GM18498 (cell line): ENCODE measurements around the gene GTPBP6.
"Not testable (repeated sequence)": the region's sequence is repeated elsewhere in the genome, so short reads cannot be mapped to it uniquely, and the experiment has no call there.

Experiments
- ATAC-seq: cut with Tn5 transposase; IDR thresholded peaks from one replicate; pipeline ENCODE4 v1.9.1; 2021; ENCODE audit warnings: mild to moderate bottlenecking, moderate library complexity; ENCODE audit not compliant: unreplicated experiment

The GTPBP6 gene

GRCh38 chrX:352582-353314 lies 34.2 kb upstream of the GTPBP6 start:
- ATAC-seq: no peak

DNA sequence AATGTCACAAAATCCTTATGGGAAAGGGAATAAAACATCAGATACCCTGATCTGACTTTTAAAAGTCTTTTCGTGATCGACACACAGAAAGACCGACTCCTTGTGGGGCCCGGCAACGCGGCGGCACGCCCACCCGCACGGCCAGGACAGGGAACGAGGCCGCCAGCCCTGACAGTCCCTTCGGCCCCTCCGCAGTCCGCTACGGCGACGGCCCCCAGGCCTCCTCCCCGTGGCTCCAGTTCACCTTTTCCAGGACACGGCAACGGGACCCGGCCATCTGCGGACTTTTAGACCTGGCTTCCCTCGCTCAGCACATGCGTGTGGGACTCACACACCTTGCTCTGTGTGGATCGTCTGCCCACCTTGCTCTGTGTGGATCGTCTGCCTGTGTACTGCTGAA lies 33.6 kb upstream of the GTPBP6 start:
- ATAC-seq: no peak

GRCh38 chrX:351736-352135 lies 33.1 kb upstream of the GTPBP6 start:
- no peak for ATAC-seq

- not testable (repeated sequence) for ATAC-seq
Measured at GRCh38 chrX:351324-351641, 32.7 kb upstream of the GTPBP6 start.

GRCh38 chrX:350534-351323 lies 32.1 kb upstream of the GTPBP6 start:
- ATAC-seq: no peak

DNA sequence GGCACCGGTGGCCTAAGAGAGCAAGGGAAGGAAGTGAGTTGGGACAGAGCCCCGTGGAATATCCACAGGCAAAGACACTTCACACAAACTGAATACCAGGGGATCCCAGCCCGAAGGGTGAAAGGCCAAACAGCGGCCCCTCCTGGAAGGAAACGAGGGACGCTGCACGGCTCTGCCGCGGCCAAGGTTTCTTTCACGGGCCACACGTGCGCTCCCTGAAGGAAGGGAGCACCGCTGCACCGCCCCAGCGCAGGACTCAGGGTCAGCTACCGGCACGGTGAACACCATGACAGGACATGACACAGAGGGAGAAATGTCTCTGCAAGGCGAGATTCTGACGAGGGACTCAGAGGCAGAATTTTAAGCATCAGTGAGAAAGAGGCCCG lies 31.5 kb upstream of the GTPBP6 start:
- no peak for ATAC-seq

- ATAC-seq: no peak
Measured at GRCh38 chrX:349702-350101, 31.1 kb upstream of the GTPBP6 start.

DNA sequence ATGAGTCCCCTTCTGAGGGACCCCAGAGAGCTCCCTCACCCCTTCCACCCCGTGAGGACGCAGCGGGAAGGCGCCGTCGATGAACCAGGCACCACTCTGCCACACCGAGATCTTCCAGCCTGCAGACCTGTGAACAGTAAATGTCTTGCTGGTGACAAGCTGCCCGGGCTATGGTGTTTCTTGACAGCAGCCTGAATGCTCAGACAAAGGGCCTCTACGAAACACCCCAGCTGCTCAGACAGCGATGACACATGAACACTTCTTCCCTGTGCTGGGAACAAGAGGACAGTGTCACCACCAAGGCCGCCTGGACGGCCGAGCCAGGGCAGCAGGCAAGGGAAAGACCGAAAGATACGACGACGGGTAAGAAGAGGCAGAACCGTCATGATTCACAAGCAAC lies 30.6 kb upstream of the GTPBP6 start:
- ATAC-seq: no peak

- ATAC-seq: no peak
Measured at GRCh38 chrX:348461-349117, 30.0 kb upstream of the GTPBP6 start.

- ATAC-seq: no peak
Measured at GRCh38 chrX:347351-348117, 28.9 kb upstream of the GTPBP6 start.

DNA sequence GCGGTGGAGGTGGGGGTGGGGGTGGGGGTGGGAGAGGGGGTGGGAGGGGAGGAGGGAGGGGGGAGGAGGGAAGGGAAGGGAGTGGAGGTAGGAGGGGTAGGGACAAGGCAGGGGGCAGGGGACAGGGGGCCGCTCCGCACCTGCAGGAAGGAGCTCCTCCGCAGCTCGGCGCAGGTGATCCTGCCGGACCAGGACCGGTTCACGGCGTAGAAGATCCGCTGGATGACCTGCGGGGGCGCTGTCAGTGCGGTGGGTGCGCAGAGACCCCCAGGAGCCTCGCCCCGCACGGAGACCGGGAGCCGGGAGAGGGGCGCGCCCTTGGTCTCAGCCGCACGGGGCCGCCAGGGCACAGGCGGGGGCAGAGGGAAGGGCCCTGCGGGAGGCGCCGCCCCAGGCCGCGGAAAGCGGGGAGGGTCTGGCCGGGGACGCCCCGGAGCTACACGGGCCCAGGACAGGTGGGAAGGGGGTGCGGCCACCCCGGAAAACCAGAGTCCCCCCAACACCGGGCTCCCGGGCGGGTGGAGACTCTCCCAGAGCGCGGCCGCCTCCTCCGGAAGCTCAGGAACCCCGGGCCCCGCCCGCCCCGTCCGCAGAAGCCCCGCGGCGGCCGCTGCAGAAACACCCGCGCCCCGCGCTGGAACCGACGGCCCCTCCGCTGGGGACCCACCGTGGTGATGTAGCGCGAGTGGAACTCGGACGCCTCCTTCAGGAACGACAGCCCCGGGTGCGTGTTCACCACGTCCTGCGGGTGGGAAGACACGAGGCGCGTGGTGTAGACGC lies 27.6 kb upstream of the GTPBP6 start:
- no peak for ATAC-seq

DNA sequence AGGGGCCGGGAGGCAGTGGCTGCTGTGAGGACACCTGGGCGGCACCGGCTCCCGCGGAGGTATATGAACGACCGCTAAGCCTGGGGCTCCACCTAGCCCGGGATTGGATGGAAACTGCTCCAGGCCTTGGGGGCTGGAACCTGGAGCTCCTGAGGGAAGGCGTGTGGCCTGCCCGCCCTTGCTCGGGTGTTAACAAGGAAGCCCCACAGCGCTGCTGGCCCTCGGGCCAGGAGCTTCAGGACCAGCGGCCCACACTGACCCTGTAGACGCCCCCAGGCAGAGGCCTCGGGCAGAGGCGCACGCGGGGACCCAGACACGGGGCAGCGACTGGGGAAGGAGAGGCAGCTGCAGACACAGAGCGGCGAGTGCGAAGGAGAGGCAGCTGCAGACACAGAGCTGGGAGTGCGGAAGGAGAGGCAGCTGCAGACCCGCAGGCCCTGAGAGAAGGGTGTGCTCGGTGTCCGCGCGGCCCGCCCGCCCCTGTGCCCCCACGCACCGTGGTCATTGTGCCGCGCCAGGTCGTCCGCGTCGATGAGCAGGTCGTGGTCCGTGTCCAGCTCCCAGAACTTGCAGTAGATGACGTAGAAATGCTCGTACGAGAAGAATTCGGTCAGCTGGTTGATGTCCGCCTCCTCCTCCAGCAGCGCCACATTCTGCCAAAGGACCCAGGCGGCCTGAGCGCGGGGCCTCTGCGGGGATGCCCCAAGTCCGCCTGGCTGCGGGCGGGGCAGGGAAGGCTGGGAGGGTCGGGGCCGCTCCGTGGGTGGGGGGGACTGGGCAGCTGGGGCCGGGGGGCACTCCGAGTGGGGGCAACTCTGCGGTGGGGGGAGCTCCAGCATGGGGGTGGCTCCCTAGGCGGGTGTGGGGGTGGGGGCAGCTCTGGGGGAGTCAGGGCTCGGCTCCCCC lies 26.7 kb upstream of the GTPBP6 start:
- no peak for ATAC-seq

DNA sequence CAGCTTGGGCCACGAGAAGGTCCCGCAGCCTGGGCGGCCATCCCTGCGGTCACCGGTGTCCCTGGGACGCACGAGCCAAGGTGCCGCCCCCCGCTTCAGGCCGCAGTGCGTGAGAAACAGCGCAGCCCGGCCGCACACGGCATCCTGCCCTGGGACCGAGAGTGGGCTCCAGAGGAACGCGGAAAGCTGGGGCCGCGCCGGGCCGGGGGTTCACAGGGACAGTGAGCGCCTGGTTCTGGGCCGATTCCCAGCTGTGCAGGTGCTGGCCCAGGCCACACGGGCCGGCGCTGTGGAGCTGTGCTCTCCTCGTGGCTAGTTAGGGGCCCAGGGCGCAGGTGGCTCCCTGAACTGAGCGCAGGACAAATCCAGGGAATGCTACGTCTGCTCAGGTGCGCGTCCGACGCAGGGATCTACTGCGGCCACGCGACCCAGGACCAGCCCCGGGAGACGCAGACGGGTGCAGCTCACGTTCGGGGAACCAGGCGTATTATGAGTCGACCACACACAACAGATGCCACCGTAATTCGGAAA lies 25.8 kb upstream of the GTPBP6 start:
- ATAC-seq: no peak

DNA sequence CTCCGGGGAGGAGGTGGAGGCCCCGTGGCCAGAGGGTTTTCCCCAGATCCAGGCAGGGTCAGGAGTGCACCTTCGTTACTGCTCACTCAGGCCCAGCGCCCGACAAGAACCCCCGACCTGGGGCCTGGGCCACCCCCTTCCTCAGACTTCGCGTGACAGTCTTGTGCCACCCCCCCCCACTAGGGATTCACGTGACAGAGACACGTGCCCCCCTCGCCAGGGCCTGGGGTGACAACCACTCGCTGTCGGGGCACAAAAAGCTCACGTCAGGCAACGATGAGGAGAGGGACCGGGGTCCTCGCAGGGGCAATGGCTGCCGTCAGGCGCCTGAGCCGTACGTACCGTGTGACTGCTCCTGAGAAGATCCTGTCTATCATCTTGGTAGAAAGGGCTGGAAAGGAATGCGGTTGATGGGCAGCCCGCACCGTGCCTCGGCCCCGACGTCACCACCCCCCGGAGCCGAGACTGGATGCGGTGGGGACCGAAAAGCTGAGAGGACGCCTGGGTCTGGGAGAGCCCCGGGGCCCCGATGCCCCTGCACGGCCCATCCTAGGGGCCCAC lies 23.0 kb upstream of the GTPBP6 start:
- ATAC-seq: no peak

- no peak for ATAC-seq
Measured at GRCh38 chrX:340641-341423, 22.2 kb upstream of the GTPBP6 start.

DNA sequence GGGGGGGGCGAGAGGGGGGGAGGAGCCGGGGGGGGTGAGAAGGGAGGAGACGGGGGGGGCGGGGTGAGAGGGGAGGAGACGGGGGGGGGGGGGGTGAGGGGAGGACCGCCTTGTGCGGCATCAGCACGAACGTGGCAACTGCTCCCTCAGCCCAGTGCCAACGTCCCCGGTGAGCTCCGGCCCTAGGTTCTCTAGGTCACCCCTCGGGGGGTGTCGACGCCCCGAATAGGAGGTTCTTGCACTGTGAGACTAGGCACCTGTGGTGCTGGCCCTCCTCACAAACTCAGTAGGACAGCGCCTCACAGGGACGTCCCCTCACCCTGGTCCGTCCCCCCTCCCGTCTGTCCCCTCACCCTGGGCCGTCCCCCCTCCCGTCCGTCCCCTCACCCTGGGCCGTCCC lies 21.5 kb upstream of the GTPBP6 start:
- ATAC-seq: no peak

GRCh38 chrX:338836-339400 lies 20.3 kb upstream of the GTPBP6 start:
- no peak for ATAC-seq

GRCh38 chrX:338281-338835 lies 19.8 kb upstream of the GTPBP6 start:
- no peak for ATAC-seq
